Measurements from ENCODE around the gene DNAH5. TPM values are rescaled to one million over a fixed set of nuclear protein-coding genes. Genes with fewer than 3 reads are reported as not detected.

DNAH5 gene
- total RNA-seq, 3 donors from 2014 or later, result 0.48 to 14.4 (median 3.8) TPM

DNA sequence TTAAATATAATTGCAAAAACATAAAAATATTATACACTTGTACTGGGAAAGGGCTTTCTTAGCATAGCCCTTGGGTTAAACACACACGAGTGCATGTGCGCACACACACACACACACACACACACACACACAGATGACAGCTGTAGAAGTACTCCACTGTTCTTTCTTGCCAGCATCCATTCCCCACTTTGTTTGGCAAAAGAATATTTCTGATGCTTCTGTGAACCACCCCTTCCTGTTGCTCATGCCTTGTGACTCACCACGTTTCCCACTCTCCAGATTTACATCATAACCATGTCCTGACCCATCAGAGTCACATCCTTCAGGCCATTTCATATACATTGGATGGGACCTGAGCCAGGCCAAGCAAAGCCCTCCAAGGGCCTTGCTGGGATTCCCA is 280.1 kb downstream of the DNAH5 start:
- Histone ChIP-seq H3K4me1 (no peaks in the 10 kb centered on the region), H3K36me3 (no peaks in the 10 kb centered on the region), H3K27me3 (no peaks in the 10 kb centered on the region), H3K27ac (no peak overlapping the region), H3K4me3 (no peak overlapping the region), H3K9me3 (no peaks in the 10 kb centered on the region)
- intact Hi-C loops (cut with DNase I; ENCODE audit: low total_unique reads), result no loop called here
- TF ChIP-seq, protein P1, sequence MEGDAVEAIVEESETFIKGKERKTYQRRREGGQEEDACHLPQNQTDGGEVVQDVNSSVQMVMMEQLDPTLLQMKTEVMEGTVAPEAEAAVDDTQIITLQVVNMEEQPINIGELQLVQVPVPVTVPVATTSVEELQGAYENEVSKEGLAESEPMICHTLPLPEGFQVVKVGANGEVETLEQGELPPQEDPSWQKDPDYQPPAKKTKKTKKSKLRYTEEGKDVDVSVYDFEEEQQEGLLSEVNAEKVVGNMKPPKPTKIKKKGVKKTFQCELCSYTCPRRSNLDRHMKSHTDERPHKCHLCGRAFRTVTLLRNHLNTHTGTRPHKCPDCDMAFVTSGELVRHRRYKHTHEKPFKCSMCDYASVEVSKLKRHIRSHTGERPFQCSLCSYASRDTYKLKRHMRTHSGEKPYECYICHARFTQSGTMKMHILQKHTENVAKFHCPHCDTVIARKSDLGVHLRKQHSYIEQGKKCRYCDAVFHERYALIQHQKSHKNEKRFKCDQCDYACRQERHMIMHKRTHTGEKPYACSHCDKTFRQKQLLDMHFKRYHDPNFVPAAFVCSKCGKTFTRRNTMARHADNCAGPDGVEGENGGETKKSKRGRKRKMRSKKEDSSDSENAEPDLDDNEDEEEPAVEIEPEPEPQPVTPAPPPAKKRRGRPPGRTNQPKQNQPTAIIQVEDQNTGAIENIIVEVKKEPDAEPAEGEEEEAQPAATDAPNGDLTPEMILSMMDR (IDR thresholded peaks at IDR 0.05), result no peak
- TF ChIP-seq POLR2A (IDR thresholded peaks at IDR 0.05) (no peak), POLR2AphosphoS5 (IDR thresholded peaks at IDR 0.05) (no peak)
- DNase-seq (ENCODE audit: low spot score in 2 of 2), result no peak

DNA sequence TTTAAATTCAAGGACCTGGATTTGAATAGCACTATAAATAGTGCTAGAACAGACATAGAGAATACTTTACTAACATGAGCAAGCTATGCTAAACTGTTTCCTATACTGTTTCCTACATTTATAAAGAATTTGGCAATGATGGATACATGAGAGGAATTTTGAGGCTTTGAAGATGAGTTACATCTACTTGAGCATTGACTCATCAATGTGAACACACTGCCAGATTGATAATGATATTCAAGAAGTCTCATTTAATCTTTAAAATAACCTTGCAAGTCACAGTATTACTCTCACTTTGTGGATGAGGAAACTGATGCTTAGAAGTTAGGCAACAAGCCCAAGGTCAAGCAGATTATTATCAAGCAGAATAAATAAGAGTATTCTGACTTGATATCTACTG is 281.9 kb downstream of the DNAH5 start:
- no peaks in the 10 kb centered on the region for H3K36me3 ChIP-seq
- no peak for DNase-seq (ENCODE audit: low spot score in 2 of 2)
- TF ChIP-seq POLR2A (IDR thresholded peaks at IDR 0.05) (no peak), POLR2AphosphoS5 (IDR thresholded peaks at IDR 0.05) (no peak)
- TF ChIP-seq, protein P1 (IDR thresholded peaks at IDR 0.05), result no peak
- intact Hi-C loops (cut with DNase I; ENCODE audit: low total_unique reads), result no loop called here
- H3K27me3 ChIP-seq, result no peaks in the 10 kb centered on the region
- H3K4me1 ChIP-seq, result no peaks in the 10 kb centered on the region
- no peak overlapping the region for H3K27ac ChIP-seq
- no peaks in the 10 kb centered on the region for H3K9me3 ChIP-seq
- no peak overlapping the region for H3K4me3 ChIP-seq

DNA sequence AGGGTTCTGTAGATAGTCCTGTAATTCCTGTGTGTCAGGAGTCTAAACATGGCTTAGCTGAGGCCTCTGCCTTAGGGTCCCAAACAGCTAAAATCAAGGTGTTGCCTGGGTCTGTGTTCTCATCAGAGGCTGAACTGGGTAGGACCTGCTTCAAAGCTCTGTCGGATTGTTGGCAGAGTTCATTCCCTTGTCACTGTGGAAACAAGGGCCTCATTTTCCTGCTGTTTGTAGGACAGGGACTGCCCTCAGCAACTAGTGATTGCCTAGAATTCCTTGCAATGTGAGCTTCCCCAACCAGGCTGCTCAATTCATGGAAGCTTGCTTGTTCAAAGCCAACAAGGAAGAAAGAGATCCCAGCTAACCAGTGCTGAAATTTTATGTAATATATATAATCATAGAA is 283.2 kb downstream of the DNAH5 start:
- no peaks in the 10 kb centered on the region for H3K9me3 ChIP-seq
- DNase-seq (ENCODE audit: low spot score in 2 of 2), result no peak
- H3K36me3 ChIP-seq, result no peaks in the 10 kb centered on the region
- no peak overlapping the region for H3K4me3 ChIP-seq
- no peak overlapping the region for H3K27ac ChIP-seq
- no peaks in the 10 kb centered on the region for H3K4me1 ChIP-seq
- intact Hi-C loops (cut with DNase I; ENCODE audit: low total_unique reads), result no loop called here
- no peaks in the 10 kb centered on the region for H3K27me3 ChIP-seq
- no peak for TF ChIP-seq POLR2A (IDR thresholded peaks at IDR 0.05)
- TF ChIP-seq, protein P1 (IDR thresholded peaks at IDR 0.05), result no peak
- TF ChIP-seq POLR2AphosphoS5 (IDR thresholded peaks at IDR 0.05), result no peak

DNA sequence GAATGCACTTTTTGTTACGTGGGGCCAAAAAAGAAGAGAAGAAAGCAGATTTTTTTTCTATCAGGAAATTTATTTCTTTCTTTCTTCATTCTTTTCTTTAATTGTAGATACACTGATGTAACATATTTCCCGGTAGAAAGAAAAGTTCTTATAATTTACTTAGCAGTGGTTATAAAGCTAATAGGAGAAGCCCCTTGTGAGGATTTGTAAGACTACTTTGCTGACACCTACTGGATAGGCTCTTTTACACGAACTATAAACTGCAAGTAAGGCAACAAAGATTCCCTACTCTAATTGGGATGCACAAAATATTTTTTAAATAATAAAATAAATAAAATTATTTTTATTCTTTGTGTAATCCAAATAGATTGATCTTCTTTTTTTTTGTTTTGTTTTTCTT is 284.4 kb downstream of the DNAH5 start:
- Histone ChIP-seq H3K27ac (no peak overlapping the region), H3K4me3 (no peak overlapping the region), H3K9me3 (no peaks in the 10 kb centered on the region), H3K27me3 (no peaks in the 10 kb centered on the region), H3K36me3 (no peaks in the 10 kb centered on the region), H3K4me1 (no peaks in the 10 kb centered on the region)
- TF ChIP-seq POLR2A (IDR thresholded peaks at IDR 0.05) (no peak), POLR2AphosphoS5 (IDR thresholded peaks at IDR 0.05) (no peak)
- TF ChIP-seq, protein P1 (IDR thresholded peaks at IDR 0.05), result no peak
- DNase-seq (ENCODE audit: low spot score in 2 of 2), result no peak
- intact Hi-C loops (cut with DNase I; ENCODE audit: low total_unique reads), result no loop called here

DNA sequence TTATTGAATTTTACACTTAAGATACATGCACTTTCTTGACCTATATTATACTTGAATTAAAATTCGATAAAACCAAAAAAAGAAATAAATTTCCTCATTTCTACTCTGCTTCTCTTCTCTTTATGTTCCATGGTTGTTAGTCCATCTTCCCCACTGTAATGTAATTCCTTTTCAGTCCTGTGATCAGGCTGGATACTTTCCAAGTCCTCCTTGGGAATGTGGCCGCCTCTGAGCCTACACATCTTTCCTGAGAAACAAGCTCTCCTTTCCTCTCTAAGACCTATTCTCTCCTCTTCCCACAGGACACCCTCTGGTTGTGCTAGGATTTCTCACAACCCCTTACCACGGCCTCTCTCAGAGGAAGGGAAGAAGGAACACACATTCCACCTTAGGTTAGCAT is 285.1 kb downstream of the DNAH5 start:
- Histone ChIP-seq H3K36me3 (no peaks in the 10 kb centered on the region), H3K27ac (no peak overlapping the region), H3K9me3 (no peaks in the 10 kb centered on the region), H3K4me3 (no peak overlapping the region), H3K4me1 (no peaks in the 10 kb centered on the region), H3K27me3 (no peaks in the 10 kb centered on the region)
- intact Hi-C loops (cut with DNase I; ENCODE audit: low total_unique reads), result no loop called here
- no peak for DNase-seq (ENCODE audit: low spot score in 2 of 2)
- TF ChIP-seq POLR2AphosphoS5 (IDR thresholded peaks at IDR 0.05) (no peak), POLR2A (IDR thresholded peaks at IDR 0.05) (no peak)
- TF ChIP-seq, protein P1 (IDR thresholded peaks at IDR 0.05), result no peak
